ENCODE measurements around the gene C2CD3. TPM values are rescaled to one million over a fixed set of nuclear protein-coding genes. Genes with fewer than 3 reads are reported as not detected.

C2CD3 gene
- total RNA-seq, 1 experiment from 2014 or later, result 22.0 TPM

- DNase-seq, result no peak
- Histone ChIP-seq H4K91ac (ENCODE audit: insufficient read length, low read depth, low read length) (no peak overlapping the region), H4K8ac (replicated peaks; ENCODE audit: insufficient read length, low read depth, low read length) (no peak overlapping the region), H3K9ac (ENCODE audit: extremely low read depth, insufficient read length, low read length) (no peak overlapping the region), H3T11ph (ENCODE audit: low read length) (no peak overlapping the region), H2AFZ (ENCODE audit: low read length) (no peak overlapping the region), H2BK120ac (ENCODE audit: low read depth, low read length, poor library complexity, severe bottlenecking) (no peak overlapping the region), H2AK5ac (ENCODE audit: insufficient read length, low read length) (no peak overlapping the region), H3K27me3 (ENCODE audit: insufficient read depth, low read length) (no peaks in the 10 kb centered on the region), H3K79me1 (ENCODE audit: insufficient read depth, low read depth, low read length, poor library complexity, severe bottlenecking) (no peaks in the 10 kb centered on the region), H3K23me2 (ENCODE audit: insufficient read length, low read depth, low read length, poor library complexity, severe bottlenecking) (no peaks in the 10 kb centered on the region), H2BK15ac (ENCODE audit: low read depth, low read length) (no peak overlapping the region), H3K23ac (ENCODE audit: insufficient read length, low read depth, low read length) (no peak overlapping the region), H2BK20ac (ENCODE audit: low read depth, low read length, poor library complexity, severe bottlenecking) (no peak overlapping the region), H2BK5ac (ENCODE audit: insufficient read length, low read length) (no peak overlapping the region), H2BK12ac (ENCODE audit: insufficient read length, low read depth, low read length) (no peak overlapping the region), H3K9me3 (ENCODE audit: control insufficient read depth, low read depth, low read length) (no peaks in the 10 kb centered on the region), H3K4me1 (ENCODE audit: insufficient read depth, low read length) (no peaks in the 10 kb centered on the region), H4K5ac (ENCODE audit: insufficient read length, low read depth, low read length) (no peak overlapping the region), H3K4ac (ENCODE audit: low read depth, low read length) (no peak overlapping the region; the same call in 1 of the 2 replicates), H4K20me1 (ENCODE audit: control insufficient read depth, insufficient read depth, insufficient read length) (no peaks in the 10 kb centered on the region), H3K56ac (ENCODE audit: insufficient read length, low read depth, low read length) (no peak overlapping the region), H3K4me2 (ENCODE audit: insufficient read depth, insufficient read length, low read length) (no peak overlapping the region), H3K79me2 (ENCODE audit: insufficient read depth, low read length) (no peaks in the 10 kb centered on the region), H3K18ac (ENCODE audit: insufficient read length, low read depth, low read length) (no peak overlapping the region), H3K27ac (ENCODE audit: insufficient read length, low read depth, low read length) (no peak overlapping the region), H3K14ac (ENCODE audit: insufficient read depth, low read length) (no peak overlapping the region)
- Mint-ChIP-seq H3K27me3 (ENCODE audit: low read depth) (no peaks in the 10 kb centered on the region; the same call in none of the 2 replicates), H3K4me1 (peaks cover 14% of the 10 kb centered on the region in 2 experiments), H3K27ac (no peak overlapping the region), H3K4me3 (no peak overlapping the region), H3K9me3 (no peaks in the 10 kb centered on the region), H3K36me3 (ENCODE audit: insufficient read depth in 1 of 3, low read depth in 3 of 3) (no peaks in the 10 kb centered on the region)
- WGBS (ENCODE audit: extremely low coverage, insufficient read length, low lambda C conversion rate), result no CpG with 5 or more reads among the region's 2 CpGs
- TF ChIP-seq CTCF (conservative IDR thresholded peaks at IDR 0.05), result no peak
These were observed 175.1 kb downstream of the C2CD3 start for GRCh38 chr11:73995731-73996130.

All from H9 (cell line).